Hematopoietic multipotent progenitor cell treated with erythropoietin and hydrocortisone succinate and interleukin-3 and kit ligand, for 17 days (in vitro differentiated cells): ENCODE data around the gene SYT15B.
"Not testable (repeated sequence)": the region's sequence is repeated elsewhere in the genome, so short reads cannot be mapped to it uniquely, and the experiment has no call there.

ENCODE experiments used
- DNase-seq: peaks from one replicate; pipeline ENCODE4 v3.0.0-alpha.2; 2015; ENCODE audit warnings: low spot score

Gene SYT15B

GRCh38 chr10:47725740-47726139, 37.7 kb downstream of the SYT15B start:
- DNase-seq = not testable (repeated sequence)

DNA sequence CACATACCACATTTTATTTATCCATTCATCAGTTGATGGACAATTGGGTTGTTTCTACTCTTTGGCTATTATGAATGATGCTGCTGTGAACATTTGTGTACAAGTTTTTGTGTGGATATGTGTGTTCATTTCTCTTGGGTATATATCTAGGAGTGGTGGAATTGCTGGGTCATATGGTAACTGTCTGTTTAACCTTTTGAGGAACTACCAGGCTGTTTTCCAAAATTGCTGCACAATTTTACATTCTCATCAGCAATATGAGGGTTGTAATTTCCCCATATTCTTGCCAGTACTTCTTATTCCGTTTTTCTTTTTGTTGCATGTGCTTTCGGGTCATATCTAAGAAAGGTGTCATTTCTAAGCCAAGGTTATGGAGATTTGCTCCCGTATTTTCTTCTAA, 38.3 kb downstream of the SYT15B start:
- not testable (repeated sequence) for DNase-seq

- not testable (repeated sequence) for DNase-seq
Observed at GRCh38 chr10:47724119-47724518, 39.3 kb downstream of the SYT15B start.

DNA sequence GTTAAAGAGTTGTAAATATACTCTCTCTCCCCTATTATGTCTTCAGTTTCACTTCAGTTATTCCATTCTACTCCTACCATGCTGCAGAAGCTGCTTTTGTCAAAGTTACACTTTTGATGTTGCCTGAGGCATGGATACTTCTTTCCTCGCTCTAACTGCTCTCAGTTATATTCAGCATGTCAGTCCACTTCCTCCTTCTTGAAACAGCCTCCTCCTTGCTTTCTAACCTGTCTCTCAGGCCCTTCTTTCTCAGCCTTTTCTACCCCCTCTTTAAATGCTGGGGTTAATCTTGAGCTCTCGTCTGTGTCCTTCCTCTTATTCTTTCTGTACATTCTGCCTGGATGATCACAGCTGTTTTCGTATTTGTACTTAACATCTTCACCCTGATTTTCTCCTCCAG, 40.0 kb downstream of the SYT15B start:
- not testable (repeated sequence) for DNase-seq

DNA sequence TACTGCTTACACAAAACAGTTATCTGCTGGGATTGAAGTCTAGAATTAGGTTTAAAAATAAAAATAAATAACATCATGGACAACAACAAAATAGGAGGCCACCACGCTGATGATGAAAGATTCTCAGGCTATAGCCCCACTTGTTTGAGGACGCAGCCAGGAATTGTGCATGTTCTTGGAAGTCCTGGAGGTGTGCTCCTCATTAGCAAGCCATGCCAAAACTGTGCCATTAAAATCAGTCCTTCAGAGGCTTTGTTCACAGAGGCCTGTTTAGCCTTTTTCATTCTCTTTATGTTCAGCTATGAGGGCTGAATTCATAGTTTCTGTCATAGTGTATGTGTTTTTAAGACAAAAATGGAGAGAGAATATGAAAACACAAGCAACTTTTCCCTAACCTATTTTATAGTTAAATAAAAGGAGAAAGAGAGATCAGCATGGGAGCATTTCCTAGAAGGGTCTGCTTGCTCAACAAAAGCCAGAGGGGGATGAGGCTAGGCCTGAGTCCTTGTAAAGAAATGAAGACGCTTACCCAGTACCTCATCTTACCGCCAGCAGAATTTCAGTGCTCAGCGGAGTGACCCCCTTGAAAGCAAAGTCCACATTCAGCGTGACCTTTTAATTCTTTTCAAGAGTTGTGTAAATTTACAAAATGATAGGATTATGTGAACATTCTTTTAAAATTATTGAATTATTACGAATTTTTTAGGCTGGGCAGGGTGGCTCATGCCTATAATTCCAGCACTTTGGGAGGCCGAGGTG, 46.2 kb downstream of the SYT15B start:
- DNase-seq = not testable (repeated sequence)
